Prostate gland (tissue), 2 donors: Measurements from ENCODE around the gene TAF12.

ENCODE experiments used
- POLR2A ChIP-seq: fragments of 450-650 bp; IDR thresholded peaks from one replicate; pipeline ENCODE4 v1.6.1; 2016; ENCODE audit warnings: antibody characterized with exemption, mild to moderate bottlenecking
- POLR2AphosphoS5 ChIP-seq: sonication (generic); formaldehyde crosslinking; IDR thresholded peaks from one replicate; pipeline ENCODE4 v1.6.1; 2017; ENCODE audit warnings: antibody characterized with exemption
- TF ChIP-seq, protein P1 (sequence below), 4 experiments: fragments of 200-600 bp in 2 of 4; fragments of 450-650 bp in 2 of 4; sonication (generic) in 2 of 4; IDR thresholded peaks; 1 replicate in 3 of 4; 2 replicates in 1 of 4; pipeline ENCODE4 v1.5.1; 2016 to 2019; ENCODE audit warnings: antibody characterized with exemption in 4 of 4, mild to moderate bottlenecking in 2 of 4, moderate library complexity in 2 of 4

DNA sequence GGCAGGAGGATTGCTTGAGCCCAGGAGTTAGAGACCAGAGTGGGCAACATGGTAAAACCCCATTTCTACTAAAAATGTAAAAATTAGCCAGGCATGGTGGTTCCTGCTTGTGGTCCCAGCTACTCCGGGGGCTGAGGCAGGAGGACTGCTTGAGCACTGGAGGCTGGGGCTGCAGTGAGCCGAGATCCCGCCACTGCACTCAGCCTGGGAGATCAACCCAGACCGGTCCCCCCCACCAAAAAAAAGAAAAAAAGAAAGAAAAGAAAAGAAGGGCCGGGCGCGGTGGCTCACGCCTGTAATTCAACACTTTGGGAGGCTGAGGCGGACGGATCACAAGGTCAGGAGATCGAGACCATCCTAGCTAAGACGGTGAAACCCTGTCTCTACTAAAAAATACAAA is 23.9 kb upstream of the TAF12 start:
- TF ChIP-seq POLR2A: no peak
- TF ChIP-seq, protein P1, sequence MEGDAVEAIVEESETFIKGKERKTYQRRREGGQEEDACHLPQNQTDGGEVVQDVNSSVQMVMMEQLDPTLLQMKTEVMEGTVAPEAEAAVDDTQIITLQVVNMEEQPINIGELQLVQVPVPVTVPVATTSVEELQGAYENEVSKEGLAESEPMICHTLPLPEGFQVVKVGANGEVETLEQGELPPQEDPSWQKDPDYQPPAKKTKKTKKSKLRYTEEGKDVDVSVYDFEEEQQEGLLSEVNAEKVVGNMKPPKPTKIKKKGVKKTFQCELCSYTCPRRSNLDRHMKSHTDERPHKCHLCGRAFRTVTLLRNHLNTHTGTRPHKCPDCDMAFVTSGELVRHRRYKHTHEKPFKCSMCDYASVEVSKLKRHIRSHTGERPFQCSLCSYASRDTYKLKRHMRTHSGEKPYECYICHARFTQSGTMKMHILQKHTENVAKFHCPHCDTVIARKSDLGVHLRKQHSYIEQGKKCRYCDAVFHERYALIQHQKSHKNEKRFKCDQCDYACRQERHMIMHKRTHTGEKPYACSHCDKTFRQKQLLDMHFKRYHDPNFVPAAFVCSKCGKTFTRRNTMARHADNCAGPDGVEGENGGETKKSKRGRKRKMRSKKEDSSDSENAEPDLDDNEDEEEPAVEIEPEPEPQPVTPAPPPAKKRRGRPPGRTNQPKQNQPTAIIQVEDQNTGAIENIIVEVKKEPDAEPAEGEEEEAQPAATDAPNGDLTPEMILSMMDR (IDR thresholded peaks at IDR 0.05): no peak
- no peak for TF ChIP-seq POLR2AphosphoS5
